ENCODE results near the gene TMEM158. TPM values are rescaled to one million over a fixed set of nuclear protein-coding genes. Genes with fewer than 3 reads are reported as not detected.

Gene TMEM158
- total RNA-seq, 1 donor from 2014 or later, result 2.7 TPM

- H3K4me1 Mint-ChIP-seq, result peaks cover 10% of the 10 kb centered on the region
- Histone ChIP-seq H3K9me3 (ENCODE audit: low read depth) (no peaks in the 10 kb centered on the region), H3K79me2 (ENCODE audit: low read depth) (no peaks in the 10 kb centered on the region), H3F3A (ENCODE audit: low read depth) (peaks cover 6% of the 10 kb centered on the region), H4K20me1 (ENCODE audit: low read depth) (no peaks in the 10 kb centered on the region), H3K9ac (no peak overlapping the region), H3K4me3 (no peak overlapping the region), H3K27ac (no peak overlapping the region), H3K4me2 (no peak overlapping the region), H3K27me3 (no peaks in the 10 kb centered on the region), H2AFZ (replicated peaks) (no peak overlapping the region), H3K4me1 (peaks cover 12% of the 10 kb centered on the region), H3K36me3 (no peaks in the 10 kb centered on the region)
- no peaks in the 10 kb centered on the region for H3K27me3 Mint-ChIP-seq (ENCODE audit: insufficient read depth, low read depth)
- H3K9me3 Mint-ChIP-seq, result no peaks in the 10 kb centered on the region
- no peak for DNase-seq (ENCODE audit: low spot score)
- H3K4me3 Mint-ChIP-seq, result no peak overlapping the region
- no peak overlapping the region for H3K27ac Mint-ChIP-seq
- no peak for TF ChIP-seq CTCF (IDR thresholded peaks at IDR 0.05)
- TF ChIP-seq EZH2phosphoT487 (IDR thresholded peaks at IDR 0.05), result no peak
- no peak for TF ChIP-seq EZH2 (IDR thresholded peaks at IDR 0.05)
- H3K36me3 Mint-ChIP-seq, result no peaks in the 10 kb centered on the region
These were observed 23.3 kb upstream of the TMEM158 start for GRCh38 chr3:45249391-45249790.

GRCh38 chr3:45246241-45246640, 20.2 kb upstream of the TMEM158 start:
- Mint-ChIP-seq H3K27me3 (ENCODE audit: insufficient read depth, low read depth) (peaks cover 4% of the 10 kb centered on the region), H3K36me3 (no peaks in the 10 kb centered on the region), H3K27ac (peak overlapping the region; percentile 1), H3K9me3 (no peaks in the 10 kb centered on the region), H3K4me1 (peaks cover 10% of the 10 kb centered on the region), H3K4me3 (no peak overlapping the region)
- TF ChIP-seq EZH2 (IDR thresholded peaks at IDR 0.05) (no peak), CTCF (IDR thresholded peaks at IDR 0.05) (no peak), EZH2phosphoT487 (IDR thresholded peaks at IDR 0.05) (no peak)
- Histone ChIP-seq H3K27ac (no peak overlapping the region), H3K9me3 (ENCODE audit: low read depth) (no peaks in the 10 kb centered on the region), H3F3A (ENCODE audit: low read depth) (peaks cover 6% of the 10 kb centered on the region), H3K79me2 (ENCODE audit: low read depth) (no peaks in the 10 kb centered on the region), H3K9ac (no peak overlapping the region), H3K4me3 (no peak overlapping the region), H3K4me1 (peaks cover 12% of the 10 kb centered on the region), H2AFZ (replicated peaks) (no peak overlapping the region), H4K20me1 (ENCODE audit: low read depth) (no peaks in the 10 kb centered on the region), H3K27me3 (no peaks in the 10 kb centered on the region), H3K4me2 (no peak overlapping the region), H3K36me3 (no peaks in the 10 kb centered on the region)
- DNase-seq (ENCODE audit: low spot score), result no peak

- Histone ChIP-seq H3K27ac (no peak overlapping the region), H3K4me3 (no peak overlapping the region), H3K36me3 (no peaks in the 10 kb centered on the region), H3K79me2 (ENCODE audit: low read depth) (no peaks in the 10 kb centered on the region), H3K4me1 (peaks cover 12% of the 10 kb centered on the region), H3K9me3 (ENCODE audit: low read depth) (no peaks in the 10 kb centered on the region), H3K9ac (no peak overlapping the region), H4K20me1 (ENCODE audit: low read depth) (no peaks in the 10 kb centered on the region), H3K27me3 (no peaks in the 10 kb centered on the region), H2AFZ (replicated peaks) (no peak overlapping the region), H3F3A (ENCODE audit: low read depth) (peaks cover 6% of the 10 kb centered on the region), H3K4me2 (no peak overlapping the region)
- Mint-ChIP-seq H3K4me3 (no peak overlapping the region), H3K9me3 (no peaks in the 10 kb centered on the region), H3K4me1 (peaks cover 10% of the 10 kb centered on the region), H3K27ac (no peak overlapping the region), H3K36me3 (no peaks in the 10 kb centered on the region), H3K27me3 (ENCODE audit: insufficient read depth, low read depth) (peaks cover 7% of the 10 kb centered on the region)
- no peak for DNase-seq (ENCODE audit: low spot score)
- TF ChIP-seq EZH2phosphoT487 (IDR thresholded peaks at IDR 0.05) (no peak), EZH2 (IDR thresholded peaks at IDR 0.05) (no peak), CTCF (IDR thresholded peaks at IDR 0.05) (no peak)
These were observed 18.3 kb upstream of the TMEM158 start for GRCh38 chr3:45244356-45244755.
